Esophagus (tissue), 2 donors: ENCODE data around the gene DGKZ. TPM values are rescaled to one million over a fixed set of nuclear protein-coding genes. Genes with fewer than 3 reads are reported as not detected.
A peak's percentile ranks its signal among the peaks of the same experiment; 100 is the strongest.

Source experiments
- H3K27ac ChIP-seq, 2 donors: one replicate each; pipeline ENCODE4 v1.5.1; 2013; ENCODE audit warnings: low read depth in 2 of 2, mild to moderate bottlenecking in 2 of 2, inconsistent platforms in 1 of 2, low read length in 1 of 2, moderate library complexity in 1 of 2
- H3K27me3 ChIP-seq, 2 donors: one replicate each; pipeline ENCODE4 v1.6.1; 2013; ENCODE audit warnings: low read length in 2 of 2, control low read depth in 1 of 2, mild to moderate bottlenecking in 1 of 2; ENCODE audit not compliant: insufficient read depth in 2 of 2, control insufficient read depth in 1 of 2
- H3K36me3 ChIP-seq, 2 donors: one replicate each; pipeline ENCODE4 v1.6.1; 2013; ENCODE audit warnings: low read length in 1 of 2; ENCODE audit not compliant: control insufficient read depth in 2 of 2, insufficient read depth in 2 of 2
- H3K4me1 ChIP-seq, 2 donors: one replicate each; pipeline ENCODE4 v1.6.1; 2013; ENCODE audit warnings: low read length in 1 of 2; ENCODE audit not compliant: control insufficient read depth in 2 of 2, insufficient read depth in 2 of 2
- H3K4me3 ChIP-seq, 2 donors: one replicate each; pipeline ENCODE4 v1.5.1; 2013; ENCODE audit warnings: low read length in 2 of 2, mild to moderate bottlenecking in 2 of 2, low read depth in 1 of 2, moderate library complexity in 1 of 2
- H3K9me3 ChIP-seq, 2 donors: one replicate each; pipeline ENCODE4 v1.6.1; 2013; ENCODE audit warnings: mild to moderate bottlenecking in 2 of 2, low read depth in 1 of 2, low read length in 1 of 2, moderate library complexity in 1 of 2; ENCODE audit not compliant: control insufficient read depth in 2 of 2, insufficient read depth in 1 of 2
- WGBS, 2 donors: extraction: QIAGEN DNeasy Blood & Tissue Kit; methylation state at CpG; one replicate each; pipeline ENCODE4 v1.1.7; 2013; 5-methylcytosine and 5-hydroxymethylcytosine counted together
- polyA plus RNA-seq, 2 donors: library from polyadenylated mRNA; stranded (reverse); fragments of 200-250 nt; gene quantifications; one replicate each; pipeline ENCODE4 v1.2.3, GENCODE V29; 2013
- donor health status: healthy with polysubstance abuse.
- donor health status: Bipolar disorder and iron deficiency.

Gene DGKZ
- polyA plus RNA-seq, 2 donors, result 27.3 to 36.6 TPM

DNA sequence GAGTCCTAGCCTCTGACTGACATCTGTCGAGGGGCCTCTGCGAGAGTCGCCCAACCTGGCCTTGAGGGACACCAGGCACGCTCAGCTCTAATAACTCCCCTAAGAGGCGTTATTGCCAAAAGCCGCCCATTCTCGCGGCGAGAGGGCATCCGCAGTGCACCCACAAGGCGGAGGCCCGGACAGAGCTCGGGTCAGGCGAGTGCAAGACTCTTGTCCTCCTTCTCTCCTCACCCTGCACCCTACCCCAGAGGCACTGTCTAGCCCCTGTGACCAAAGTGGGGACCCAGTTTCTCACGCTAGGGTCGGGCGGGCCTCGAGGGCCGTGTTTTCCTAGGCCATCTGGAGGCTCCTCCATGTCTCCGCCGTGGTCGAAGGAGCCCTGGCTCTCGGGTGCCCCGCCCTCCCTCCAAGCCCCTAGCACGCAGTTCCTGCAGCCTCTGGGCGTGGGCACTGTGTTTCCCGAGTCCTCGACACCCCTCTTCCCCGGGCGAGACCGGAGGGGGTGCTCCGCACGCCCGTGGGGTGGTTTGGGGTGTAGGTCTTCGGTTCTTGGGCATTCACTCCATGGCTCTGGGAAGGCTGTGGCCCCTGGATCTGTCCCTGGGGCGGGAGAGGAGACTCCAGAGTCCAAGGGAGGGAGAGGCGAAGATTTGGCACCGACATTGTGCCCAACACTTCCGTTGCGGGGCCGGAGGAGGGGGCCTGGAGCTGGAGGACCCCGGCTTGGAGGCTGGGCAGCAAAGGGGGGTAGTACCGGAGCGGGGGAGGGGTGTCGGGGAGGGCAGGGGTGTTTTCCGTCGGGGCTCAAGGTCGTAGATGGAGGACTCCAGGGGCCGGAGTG lies 43.3 kb downstream of the DGKZ start:
- Histone ChIP-seq H3K4me1 (peaks cover 19 to 22% of the 10 kb centered on the region in 2 donors), H3K27me3 (peaks cover 4 to 19% of the 10 kb centered on the region in 2 donors), H3K36me3 (no peaks in the 10 kb centered on the region), H3K27ac (no peak overlapping the region), H3K4me3 (peak overlapping the region in 1 of 2 donors; percentile 26), H3K9me3 (no peaks in the 10 kb centered on the region)
- 6 to 7% methylated on average over 47 to 49 of the region's 49 CpGs for WGBS, 2 donors

DNA sequence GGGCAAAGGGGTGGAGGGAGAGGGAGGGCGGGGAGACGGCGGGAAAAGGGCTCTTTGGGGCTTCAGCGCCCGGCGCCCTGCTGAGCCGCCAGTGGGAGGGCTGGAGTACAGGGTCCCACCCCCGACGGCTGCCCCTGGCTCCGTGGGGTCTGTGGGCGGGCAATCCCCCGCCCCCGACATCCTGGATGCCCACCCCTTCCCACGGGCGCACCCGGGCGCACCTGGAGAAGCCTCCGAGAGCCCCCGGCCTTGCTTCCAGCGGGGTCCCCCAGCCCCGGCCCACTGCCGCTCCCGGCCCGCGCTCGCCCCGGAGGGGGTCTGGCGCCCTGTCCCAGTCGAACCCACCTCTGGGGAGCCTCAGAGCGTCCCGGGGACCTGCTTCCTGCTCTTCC lies 43.9 kb downstream of the DGKZ start:
- Histone ChIP-seq H3K27ac (no peak overlapping the region), H3K36me3 (peaks cover 0 to 5% of the 10 kb centered on the region in 2 donors), H3K27me3 (peaks cover 4 to 19% of the 10 kb centered on the region in 2 donors), H3K9me3 (no peaks in the 10 kb centered on the region), H3K4me1 (peaks cover 19 to 22% of the 10 kb centered on the region in 2 donors), H3K4me3 (peak overlapping the region in 1 of 2 donors; percentile 46)
- whole genome bisulfite sequencing, 2 donors, result 0 to 1% methylated on average over 11 to 31 of the region's 31 CpGs

DNA sequence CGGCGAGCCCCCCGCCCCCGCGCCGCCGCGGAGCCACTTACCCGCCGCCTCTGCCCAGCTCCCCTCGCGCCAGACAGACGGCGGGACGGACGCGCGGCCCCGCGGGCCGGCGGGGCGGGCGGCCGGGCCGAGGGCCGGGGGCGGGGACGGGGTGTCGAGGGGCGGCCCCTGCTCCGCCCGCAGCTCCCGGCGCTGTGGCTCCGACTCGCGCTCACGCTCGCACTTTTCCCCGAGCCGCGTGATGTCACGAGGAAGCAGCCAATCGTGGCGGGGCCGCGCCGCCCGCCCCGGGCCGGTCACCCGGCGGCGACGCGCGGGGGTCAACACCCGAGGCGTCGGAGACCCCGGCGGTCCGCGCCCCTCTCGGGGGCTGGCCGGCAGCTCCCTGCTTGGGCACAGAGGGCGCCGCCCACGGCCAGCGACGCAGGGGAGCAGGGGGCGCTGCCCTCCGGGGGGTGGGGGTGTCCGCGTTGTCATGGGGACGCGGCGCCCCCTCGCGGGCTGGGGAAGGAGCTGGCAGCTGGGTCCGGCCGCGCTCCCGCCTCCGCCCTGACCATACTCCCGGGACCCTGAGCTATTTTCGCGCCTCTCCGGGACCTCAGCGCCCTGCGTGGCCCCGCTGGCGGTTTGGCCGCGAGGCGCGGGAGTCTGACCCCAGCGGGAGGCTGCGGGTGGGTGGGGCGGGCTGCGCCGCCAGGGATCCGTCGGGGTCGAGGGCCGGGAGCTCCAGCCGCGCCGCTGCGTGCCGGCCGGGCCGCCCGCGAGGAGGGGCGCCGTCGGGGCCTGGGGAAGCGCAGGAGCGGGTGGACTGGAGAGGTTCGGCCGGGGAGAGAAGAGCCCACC lies 44.5 kb downstream of the DGKZ start, which contains the start of gene CHRM4:
Gene CHRM4 (minus strand): TSS at position 199 of the 843 bp plus-strand sequence. CDS start 5,219 bp downstream, outside the sequence.
- peak within 1 kb of the TSS; percentile 24 to 46 for H3K4me3 ChIP-seq
- WGBS, 2 donors, result 1 to 2% methylated on average over 83 to 123 of the region's 123 CpGs
- H3K9me3 ChIP-seq, result no peaks in the 10 kb centered on the region
- no peak within 1 kb of the TSS for H3K27ac ChIP-seq
- peaks cover 19 to 22% of the 10 kb centered on the region in 2 donors for H3K4me1 ChIP-seq
- peaks cover 4 to 19% of the 10 kb centered on the region in 2 donors for H3K27me3 ChIP-seq
- H3K36me3 ChIP-seq, result peaks cover 3 to 6% of the 10 kb centered on the region in 2 donors

DNA sequence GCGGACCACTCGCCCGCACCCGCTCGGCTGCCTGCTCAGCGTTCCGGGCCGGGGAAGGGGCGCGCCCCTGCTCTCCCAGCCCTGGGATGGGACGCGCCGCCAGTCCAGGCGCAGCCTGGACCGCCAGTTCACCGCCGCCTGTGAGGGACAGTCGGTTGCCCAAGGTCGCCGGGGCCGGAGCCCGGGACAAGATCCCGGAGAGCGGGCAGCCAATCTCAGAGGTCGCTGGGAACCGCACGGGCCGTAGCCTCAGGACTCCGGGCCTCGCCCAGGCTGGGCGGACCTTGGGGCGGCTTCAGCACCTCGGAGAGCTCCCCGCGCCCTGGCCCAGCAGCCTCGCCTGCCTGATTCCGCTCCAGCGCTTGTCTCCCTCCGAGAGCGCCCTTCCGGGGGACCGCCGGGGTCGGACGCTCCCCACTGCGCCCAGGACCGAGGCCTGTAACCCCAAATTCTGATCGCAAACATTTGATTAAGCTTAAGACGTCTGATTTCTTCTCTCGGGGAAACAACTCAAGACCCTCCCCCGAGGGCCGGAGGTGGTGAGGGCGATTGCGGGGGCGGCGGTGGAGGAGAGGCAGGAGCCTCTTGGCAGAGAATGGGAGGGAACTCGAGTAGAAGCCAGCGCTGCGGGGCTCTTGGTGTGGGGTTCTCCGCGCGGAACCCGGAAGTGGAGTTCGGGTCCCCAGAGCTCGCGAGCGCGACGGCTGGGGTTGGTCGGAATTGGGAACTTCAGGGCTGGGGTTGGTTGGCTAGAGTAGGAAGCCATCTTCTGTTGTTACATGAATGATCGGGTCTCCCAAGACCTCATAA lies 45.4 kb downstream of the DGKZ start:
- H3K36me3 ChIP-seq, result peaks cover 7 to 11% of the 10 kb centered on the region in 2 donors
- H3K27me3 ChIP-seq, result peaks cover 4 to 19% of the 10 kb centered on the region in 2 donors
- no peaks in the 10 kb centered on the region for H3K9me3 ChIP-seq
- 4% methylated on average over 56 to 71 of the region's 71 CpGs for WGBS, 2 donors
- H3K4me1 ChIP-seq, result peaks cover 19 to 22% of the 10 kb centered on the region in 2 donors
- no peak overlapping the region for H3K27ac ChIP-seq
- peak overlapping the region; percentile 24 to 46 for H3K4me3 ChIP-seq

DNA sequence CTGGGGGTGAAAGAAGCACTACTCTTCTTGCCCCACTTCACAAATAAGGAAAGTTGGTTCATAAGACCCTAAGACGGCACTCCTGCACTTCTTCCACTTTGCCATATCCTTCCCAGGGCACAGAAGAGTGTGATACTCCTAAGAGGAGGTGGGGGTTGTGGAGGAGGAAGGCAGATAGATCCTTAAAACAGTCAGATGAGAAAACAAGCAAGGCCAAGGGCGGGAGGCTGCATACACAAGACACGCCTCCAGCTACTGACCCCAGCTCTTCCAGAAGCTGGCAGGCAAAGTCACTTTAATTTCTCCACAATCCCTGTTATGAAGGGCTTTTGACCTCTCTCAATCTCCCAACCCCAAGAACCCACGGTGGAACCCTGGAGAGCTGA lies 46.0 kb downstream of the DGKZ start:
- H3K4me3 ChIP-seq, result no peak overlapping the region
- peaks cover 7 to 17% of the 10 kb centered on the region in 2 donors for H3K36me3 ChIP-seq
- 69 to 75% methylated on average over 4 of the region's 4 CpGs for WGBS, 2 donors
- H3K27ac ChIP-seq, result no peak overlapping the region
- H3K27me3 ChIP-seq, result peaks cover 4 to 19% of the 10 kb centered on the region in 2 donors
- H3K9me3 ChIP-seq, result no peaks in the 10 kb centered on the region
- peaks cover 19 to 22% of the 10 kb centered on the region in 2 donors for H3K4me1 ChIP-seq

DNA sequence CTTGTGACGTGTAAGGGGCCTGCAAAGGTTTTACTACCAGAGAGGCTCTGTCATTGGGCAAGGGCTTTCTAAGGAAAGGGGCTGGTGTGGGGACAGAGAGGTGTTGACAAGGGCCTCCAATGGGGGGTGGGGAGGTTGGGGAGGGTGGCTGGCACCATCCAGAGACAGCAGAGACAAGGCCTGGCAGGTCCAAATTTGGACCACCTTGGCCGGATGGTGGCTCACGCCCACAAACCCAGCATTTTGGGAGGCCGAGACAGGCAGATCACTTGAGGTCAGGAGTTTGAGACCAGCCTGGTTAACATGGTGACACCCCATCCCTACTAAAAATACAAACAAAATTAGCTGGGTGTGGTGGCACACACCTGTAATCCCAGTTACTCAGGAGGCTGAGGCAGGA lies 46.5 kb downstream of the DGKZ start:
- H3K27ac ChIP-seq, result no peak overlapping the region
- no peaks in the 10 kb centered on the region for H3K9me3 ChIP-seq
- 80 to 87% methylated on average over 4 of the region's 4 CpGs for WGBS, 2 donors
- H3K4me3 ChIP-seq, result no peak overlapping the region
- H3K27me3 ChIP-seq, result peaks cover 4 to 19% of the 10 kb centered on the region in 2 donors
- H3K36me3 ChIP-seq, result peaks cover 7 to 18% of the 10 kb centered on the region in 2 donors
- H3K4me1 ChIP-seq, result peaks cover 19 to 22% of the 10 kb centered on the region in 2 donors

DNA sequence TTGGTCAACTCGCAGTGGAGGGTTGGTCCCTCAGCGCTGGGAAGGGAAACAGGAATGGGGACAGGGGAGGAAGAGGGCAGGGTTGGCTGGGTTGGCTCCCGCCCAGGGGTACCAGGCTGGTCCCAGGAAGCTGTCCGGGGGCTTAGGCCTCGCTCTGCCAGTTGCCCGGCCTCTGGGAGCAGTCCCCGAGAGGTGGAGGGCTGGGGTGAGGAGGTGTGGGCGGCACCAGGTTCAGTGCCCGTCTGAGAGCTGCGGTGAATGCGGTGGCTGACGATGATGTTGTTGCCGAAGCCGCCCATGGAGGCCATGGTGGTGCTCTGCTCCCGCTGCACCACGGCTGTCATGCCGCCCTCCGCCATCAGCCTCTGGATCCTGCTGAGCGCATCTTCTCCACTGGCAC lies 50.3 kb downstream of the DGKZ start:
- Histone ChIP-seq H3K9me3 (no peaks in the 10 kb centered on the region), H3K27me3 (no peaks in the 10 kb centered on the region), H3K4me1 (peaks cover 0 to 3% of the 10 kb centered on the region in 2 donors), H3K27ac (no peak overlapping the region), H3K4me3 (no peak overlapping the region), H3K36me3 (peaks cover 7 to 24% of the 10 kb centered on the region in 2 donors)
- 95 to 98% methylated on average over 17 to 19 of the region's 19 CpGs for WGBS, 2 donors

DNA sequence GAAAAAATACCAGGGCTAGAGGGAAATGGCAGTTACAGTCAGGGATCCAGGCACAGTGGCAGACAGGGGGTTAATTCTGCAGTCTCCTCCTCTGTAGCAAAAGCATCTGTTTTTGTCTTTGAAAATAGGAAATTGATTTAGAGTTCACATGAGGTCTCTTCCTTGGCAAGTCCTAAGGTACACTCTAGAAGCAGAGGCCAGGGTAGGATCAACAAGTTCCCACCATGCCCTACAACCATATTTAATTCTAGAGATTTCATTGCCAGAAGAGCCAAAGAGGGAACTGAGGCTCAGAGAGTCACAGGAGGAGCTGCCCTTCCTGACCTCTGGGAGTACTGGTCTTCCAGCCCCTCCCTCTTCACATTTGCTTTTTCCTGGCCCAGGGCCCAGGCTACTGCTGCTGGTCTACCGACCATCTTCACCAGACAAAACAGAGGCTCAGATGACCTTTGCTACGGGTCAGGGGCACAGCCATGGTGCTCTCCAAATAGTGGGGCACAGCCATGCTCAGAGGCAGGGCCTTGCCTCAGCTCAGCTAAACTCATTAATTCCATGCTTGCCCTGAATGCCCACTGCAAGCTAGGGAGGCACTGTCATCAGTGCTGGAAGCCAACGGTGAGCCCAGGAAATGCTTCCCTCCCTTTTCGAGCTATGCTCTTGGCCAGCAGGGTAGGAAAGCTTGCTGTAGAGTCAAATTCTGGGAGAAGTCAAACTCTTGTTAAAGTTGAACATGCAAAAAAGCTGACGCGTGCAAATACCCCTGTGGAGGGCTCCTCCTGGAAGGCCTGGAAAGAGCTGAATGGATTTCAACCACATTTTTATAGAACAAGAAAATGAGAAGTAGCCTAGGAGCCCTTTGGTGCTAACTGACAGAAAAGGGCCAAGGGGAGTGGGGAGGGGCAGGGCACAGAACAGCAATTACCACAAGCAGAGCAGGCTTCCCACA lies 56.0 kb downstream of the DGKZ start:
- H3K36me3 ChIP-seq, result peaks cover 2 to 22% of the 10 kb centered on the region in 2 donors
- 81 to 83% methylated on average over 6 of the region's 6 CpGs for WGBS, 2 donors

More for the DNA sequence above, 56.0 kb downstream of the DGKZ start:
- no peak overlapping the region for H3K27ac ChIP-seq
- H3K27me3 ChIP-seq, result no peaks in the 10 kb centered on the region
- H3K4me1 ChIP-seq, result no peaks in the 10 kb centered on the region
- no peak overlapping the region for H3K4me3 ChIP-seq
- no peaks in the 10 kb centered on the region for H3K9me3 ChIP-seq
